ENCODE measurements around the gene NUDT14. TPM values are rescaled to one million over a fixed set of nuclear protein-coding genes. Genes with fewer than 3 reads are reported as not detected.

The NUDT14 gene
- total RNA-seq = 7.6 and 14.1 TPM in 2 replicates

GRCh38 chr14:105180592-105181548 is at the start of gene NUDT14:
Gene NUDT14 (minus strand): TSS chr14:105181312. CDS start chr14:105181209, 103 bp downstream.

GRCh38 chr14:105168496-105168978 is 12.6 kb downstream of the NUDT14 start, which contains the start of gene JAG2:
Gene JAG2 (minus strand): TSS chr14:105168776. CDS start chr14:105168420, 356 bp downstream.

Small RNA genes within 50 kb of the gene (small RNA-seq; reads per million reads assigned to genes)
- not detected for gene MIR6765

Other genes starting within 250 kb of the NUDT14 start
- gene AHNAK2, start 202.9 kb downstream of the NUDT14 start, total RNA-seq = 138 and 152 TPM in 2 replicates
- 8.1 and 9.8 TPM in 2 replicates for gene CLBA1, start 195.5 kb downstream of the NUDT14 start, total RNA-seq
- 14.6 and 15.2 TPM in 2 replicates for gene CDCA4, start 160.2 kb downstream of the NUDT14 start, total RNA-seq
- gene GPR132, start 115.9 kb downstream of the NUDT14 start, total RNA-seq = 0.22 TPM in 1 of 2 replicates, not detected in the other
- 0.86 and 1.8 TPM in 2 replicates for gene JAG2, start 12.5 kb downstream of the NUDT14 start, total RNA-seq
- gene BTBD6, start 67.2 kb upstream of the NUDT14 start, total RNA-seq = 36.0 and 45.5 TPM in 2 replicates
- gene BRF1, start 119.7 kb upstream of the NUDT14 start, total RNA-seq = 28.1 and 29.8 TPM in 2 replicates
- gene PACS2, start 133.4 kb upstream of the NUDT14 start, total RNA-seq = 44.2 and 55.3 TPM in 2 replicates
- gene TEX22, start 217.2 kb upstream of the NUDT14 start, total RNA-seq = 0.39 and 0.43 TPM in 2 replicates
- gene MTA1, start 238.5 kb upstream of the NUDT14 start, total RNA-seq = 36.3 and 46.3 TPM in 2 replicates